Calu3 (cell line): Measurements from ENCODE around the gene KIF26A. TPM values are rescaled to one million over a fixed set of nuclear protein-coding genes. Genes with fewer than 3 reads are reported as not detected.
"Not testable (repeated sequence)": the region's sequence is repeated elsewhere in the genome, so short reads cannot be mapped to it uniquely, and the experiment has no call there.

Source experiments
- BruUV-seq: library from RNA; stranded (reverse); fragments of 400-500 nt; replicated peaks from 2 replicates; lab custom pipeline; 2021; lab: Mats Ljungman, UMichigan
- CTCF ChIA-PET: fragments of 300-600 bp; sonication (Branson Sonifier 250); formaldehyde crosslinking; loops from one replicate; lab custom pipeline; 2022; ENCODE audit warnings: antibody characterized with exemption; lab: Charles Lee
- DNase-seq: peaks from one replicate; pipeline ENCODE4 v3.0.0; 2022
- H3K27ac Mint-ChIP-seq: one replicate; pipeline ENCODE4 v1.8.0; 2022; ENCODE audit warnings: mixed read lengths; ENCODE audit not compliant: unreplicated experiment
- H3K27me3 Mint-ChIP-seq: one replicate; pipeline ENCODE4 v1.8.0; 2022; ENCODE audit warnings: mixed read lengths; ENCODE audit not compliant: unreplicated experiment
- H3K36me3 Mint-ChIP-seq: one replicate; pipeline ENCODE4 v1.8.0; 2022; ENCODE audit warnings: mild to moderate bottlenecking, moderate library complexity, mixed read lengths; ENCODE audit not compliant: insufficient read depth, unreplicated experiment
- H3K4me1 Mint-ChIP-seq: one replicate; pipeline ENCODE4 v1.8.0; 2022; ENCODE audit warnings: mild to moderate bottlenecking, low read depth, mixed read lengths; ENCODE audit not compliant: unreplicated experiment
- H3K4me3 Mint-ChIP-seq: one replicate; pipeline ENCODE4 v1.8.0; 2022; ENCODE audit warnings: mild to moderate bottlenecking, low read depth, moderate library complexity, mixed read lengths; ENCODE audit not compliant: unreplicated experiment
- H3K9me3 Mint-ChIP-seq: one replicate; pipeline ENCODE4 v1.8.0; 2022; ENCODE audit warnings: low read depth, mixed read lengths; ENCODE audit not compliant: unreplicated experiment
- intact Hi-C: fragments of 100-400 bp; cut with micrococcal nuclease; formaldehyde crosslinking; loops from one replicate; pipeline ENCODE4 v1.10.0; 2022; ENCODE audit not compliant: unreplicated experiment
- total RNA-seq: library from RNA; stranded (reverse); gene quantifications from 2 replicates; pipeline ENCODE4 v1.2.3, GENCODE V29; 2022
- TF ChIP-seq, protein P1 (sequence below): fragments of 200-600 bp; IDR thresholded peaks from one replicate; pipeline ENCODE4 v1.8.0; 2022; ENCODE audit warnings: antibody characterized with exemption; ENCODE audit not compliant: unreplicated experiment

The KIF26A gene
- total RNA-seq, 1 experiment from 2014 or later = 0.07 TPM

DNA sequence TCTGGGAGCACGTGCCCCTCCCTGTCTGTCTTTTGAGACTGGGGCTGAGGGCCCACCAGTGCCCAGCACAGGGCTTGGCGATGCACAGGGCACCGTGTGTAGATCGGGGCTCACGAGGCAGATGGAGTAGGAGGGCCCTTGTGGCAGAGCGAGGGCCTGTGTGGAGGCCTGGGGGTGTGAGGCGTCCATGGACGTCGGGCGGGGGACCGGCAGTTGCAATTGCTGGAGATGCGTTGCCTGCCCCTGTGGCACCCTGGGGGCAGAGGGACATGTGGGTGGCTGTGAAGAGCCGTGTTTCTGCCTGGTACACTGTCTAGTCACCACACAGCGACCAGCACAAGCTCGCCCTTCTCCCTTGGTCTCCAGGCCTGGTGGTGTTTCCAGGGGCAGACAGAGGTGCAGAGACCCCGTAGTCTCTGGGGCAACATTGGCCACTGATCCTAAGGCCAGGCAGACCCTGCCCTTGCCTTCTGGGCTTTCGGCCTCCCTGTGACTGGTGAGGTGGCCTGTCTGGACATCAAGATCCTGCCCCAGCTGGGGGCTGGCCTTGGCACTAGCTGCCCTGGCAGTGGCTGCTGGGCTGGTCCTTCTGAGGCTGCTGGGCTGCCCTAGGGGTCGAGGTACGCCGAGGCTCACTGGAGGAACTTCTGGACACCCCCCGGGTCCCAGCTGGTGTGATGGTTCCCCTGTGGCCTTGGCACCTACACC lies 14.5 kb downstream of the KIF26A start:
- BruUV-seq = no TSS peak
- TF ChIP-seq, protein P1, sequence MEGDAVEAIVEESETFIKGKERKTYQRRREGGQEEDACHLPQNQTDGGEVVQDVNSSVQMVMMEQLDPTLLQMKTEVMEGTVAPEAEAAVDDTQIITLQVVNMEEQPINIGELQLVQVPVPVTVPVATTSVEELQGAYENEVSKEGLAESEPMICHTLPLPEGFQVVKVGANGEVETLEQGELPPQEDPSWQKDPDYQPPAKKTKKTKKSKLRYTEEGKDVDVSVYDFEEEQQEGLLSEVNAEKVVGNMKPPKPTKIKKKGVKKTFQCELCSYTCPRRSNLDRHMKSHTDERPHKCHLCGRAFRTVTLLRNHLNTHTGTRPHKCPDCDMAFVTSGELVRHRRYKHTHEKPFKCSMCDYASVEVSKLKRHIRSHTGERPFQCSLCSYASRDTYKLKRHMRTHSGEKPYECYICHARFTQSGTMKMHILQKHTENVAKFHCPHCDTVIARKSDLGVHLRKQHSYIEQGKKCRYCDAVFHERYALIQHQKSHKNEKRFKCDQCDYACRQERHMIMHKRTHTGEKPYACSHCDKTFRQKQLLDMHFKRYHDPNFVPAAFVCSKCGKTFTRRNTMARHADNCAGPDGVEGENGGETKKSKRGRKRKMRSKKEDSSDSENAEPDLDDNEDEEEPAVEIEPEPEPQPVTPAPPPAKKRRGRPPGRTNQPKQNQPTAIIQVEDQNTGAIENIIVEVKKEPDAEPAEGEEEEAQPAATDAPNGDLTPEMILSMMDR = no peak
- Mint-ChIP-seq H3K4me3 (no peak overlapping the region), H3K27me3 (peaks cover 29% of the 10 kb centered on the region), H3K9me3 (no peaks in the 10 kb centered on the region), H3K4me1 (no peaks in the 10 kb centered on the region), H3K36me3 (no peaks in the 10 kb centered on the region), H3K27ac (no peak overlapping the region)
- intact Hi-C loops = no loop called here
- DNase-seq = no peak
- CTCF ChIA-PET = interaction anchor here (0.6 kb wide), 1 partner anchor 212 kb away, joined by 5 read pairs; no protein-coding TSS in a partner anchor

DNA sequence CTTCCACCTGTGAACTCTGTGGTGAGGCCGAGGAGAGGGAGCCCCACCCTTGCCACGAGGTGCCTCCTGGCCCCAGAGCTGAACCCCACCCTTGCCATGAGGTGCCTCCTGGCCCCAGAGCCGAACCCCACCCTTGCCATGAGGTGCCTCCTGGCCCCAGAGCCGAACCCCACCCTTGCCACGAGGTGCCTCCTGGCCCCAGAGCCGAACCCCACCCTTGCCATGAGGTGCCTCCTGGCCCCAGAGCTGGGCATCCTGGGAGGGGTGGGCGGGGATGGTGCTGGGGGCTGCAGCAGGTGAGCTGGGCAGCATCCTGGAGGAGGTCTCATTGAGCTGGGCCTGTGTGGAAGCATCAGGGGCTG lies 15.0 kb downstream of the KIF26A start:
- intact Hi-C loops, H3K4me3 Mint-ChIP-seq, H3K27ac Mint-ChIP-seq, DNase-seq, H3K9me3 Mint-ChIP-seq, CTCF ChIA-PET, H3K4me1 Mint-ChIP-seq, BruUV-seq, H3K36me3 Mint-ChIP-seq: not testable (repeated sequence)
- H3K27me3 Mint-ChIP-seq = peaks cover 24% of the 10 kb centered on the region

- no TSS peak for BruUV-seq
- CTCF ChIA-PET = no interaction called here
- TF ChIP-seq, protein P1 = no peak
- Mint-ChIP-seq H3K27me3 (peaks cover 28% of the 10 kb centered on the region), H3K4me3 (no peak overlapping the region), H3K36me3 (no peaks in the 10 kb centered on the region), H3K27ac (no peak overlapping the region), H3K4me1 (no peaks in the 10 kb centered on the region), H3K9me3 (no peaks in the 10 kb centered on the region)
- DNase-seq = no peak
- intact Hi-C loops = no loop called here
Observed at GRCh38 chr14:104154246-104154645, 15.9 kb downstream of the KIF26A start.

GRCh38 chr14:104155513-104155912 lies 17.1 kb downstream of the KIF26A start:
- BruUV-seq = no TSS peak
- H3K9me3 Mint-ChIP-seq = no peaks in the 10 kb centered on the region
- H3K27ac Mint-ChIP-seq = no peak overlapping the region
- no peak overlapping the region for H3K4me3 Mint-ChIP-seq
- DNase-seq = no peak
- CTCF ChIA-PET = no interaction called here
- TF ChIP-seq, protein P1 = no peak
- no peaks in the 10 kb centered on the region for H3K36me3 Mint-ChIP-seq
- intact Hi-C loops = no loop called here
- peaks cover 40% of the 10 kb centered on the region for H3K27me3 Mint-ChIP-seq
- no peaks in the 10 kb centered on the region for H3K4me1 Mint-ChIP-seq

- Mint-ChIP-seq H3K27ac (no peak overlapping the region), H3K4me1 (no peaks in the 10 kb centered on the region), H3K4me3 (no peak overlapping the region), H3K9me3 (no peaks in the 10 kb centered on the region), H3K27me3 (peaks cover 42% of the 10 kb centered on the region), H3K36me3 (no peaks in the 10 kb centered on the region)
- intact Hi-C loops = no loop called here
- TF ChIP-seq, protein P1 = no peak
- DNase-seq = no peak
- CTCF ChIA-PET = no interaction called here
- BruUV-seq = no TSS peak
Observed at GRCh38 chr14:104156142-104156541, 17.8 kb downstream of the KIF26A start.
